Measurements from ENCODE around the gene CCDC146.
"Not testable (repeated sequence)": the region's sequence is repeated elsewhere in the genome, so short reads cannot be mapped to it uniquely, and the experiment has no call there.

CCDC146 gene

GRCh38 chr7:77152232-77152631 is 29.8 kb downstream of the CCDC146 start:
- DNase-seq, result not testable (repeated sequence)

- not testable (repeated sequence) for DNase-seq
These were observed 32.6 kb downstream of the CCDC146 start for GRCh38 chr7:77154917-77155464.

DNA sequence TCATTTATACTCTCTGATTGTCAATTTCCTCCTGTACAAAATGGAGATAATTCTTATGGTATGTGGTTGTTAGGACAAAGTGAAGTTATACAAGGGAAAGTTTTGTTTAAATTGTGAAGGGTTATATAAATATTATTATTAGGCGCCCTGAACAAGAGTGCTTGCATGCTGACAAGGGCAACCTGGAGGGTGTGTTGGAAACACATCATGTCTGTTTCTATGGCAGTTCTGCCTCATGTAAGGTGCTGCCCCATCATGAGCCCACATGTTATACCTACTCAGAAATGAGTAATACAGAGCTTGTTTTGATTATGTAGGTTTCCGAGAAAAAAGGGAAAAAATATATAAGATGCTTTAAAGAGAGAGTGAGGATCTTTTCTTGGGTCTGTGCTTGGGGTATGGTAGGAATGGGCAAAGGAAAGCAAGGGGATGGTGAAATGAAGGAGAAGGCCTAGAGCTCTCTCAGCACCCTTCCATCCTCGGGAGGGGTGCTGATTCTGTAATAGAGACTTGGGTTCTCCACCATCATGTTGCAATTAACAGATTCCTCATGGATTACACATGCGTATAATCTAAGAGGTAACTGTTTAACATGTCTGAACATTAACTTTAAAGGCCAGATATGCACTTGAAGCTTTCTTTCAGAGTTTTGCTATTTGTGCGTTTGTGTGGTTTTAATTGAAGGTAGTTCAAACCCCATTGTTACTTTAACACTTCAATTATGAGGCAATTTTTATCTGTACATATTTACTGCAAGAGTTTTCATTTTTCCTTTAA is 33.4 kb downstream of the CCDC146 start:
- not testable (repeated sequence) for DNase-seq

DNA sequence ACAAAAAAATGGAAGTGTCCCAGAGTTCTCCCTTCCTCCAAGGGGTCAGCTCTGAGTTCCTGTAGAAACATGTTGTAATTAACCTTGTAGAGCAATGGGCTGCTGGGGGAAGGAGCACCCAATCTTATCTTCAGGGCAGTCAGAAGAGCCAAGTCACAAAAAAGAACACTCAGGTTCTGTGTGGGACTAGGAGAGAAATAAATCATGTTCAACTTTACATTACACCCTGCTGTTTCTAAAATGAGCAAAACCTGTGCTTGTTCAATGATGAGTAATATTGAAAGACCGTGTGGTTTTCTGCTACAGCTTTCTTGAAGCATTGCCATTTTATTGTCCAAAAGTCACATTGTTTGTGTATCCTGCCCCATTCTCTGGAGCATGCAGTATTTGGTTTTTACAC is 34.6 kb downstream of the CCDC146 start:
- not testable (repeated sequence) for DNase-seq

- DNase-seq, result no peak
These were observed 35.0 kb downstream of the CCDC146 start for GRCh38 chr7:77157446-77157845.

- DNase-seq, result not testable (repeated sequence)
These were observed 48.7 kb downstream of the CCDC146 start for GRCh38 chr7:77171073-77171472.

DNA sequence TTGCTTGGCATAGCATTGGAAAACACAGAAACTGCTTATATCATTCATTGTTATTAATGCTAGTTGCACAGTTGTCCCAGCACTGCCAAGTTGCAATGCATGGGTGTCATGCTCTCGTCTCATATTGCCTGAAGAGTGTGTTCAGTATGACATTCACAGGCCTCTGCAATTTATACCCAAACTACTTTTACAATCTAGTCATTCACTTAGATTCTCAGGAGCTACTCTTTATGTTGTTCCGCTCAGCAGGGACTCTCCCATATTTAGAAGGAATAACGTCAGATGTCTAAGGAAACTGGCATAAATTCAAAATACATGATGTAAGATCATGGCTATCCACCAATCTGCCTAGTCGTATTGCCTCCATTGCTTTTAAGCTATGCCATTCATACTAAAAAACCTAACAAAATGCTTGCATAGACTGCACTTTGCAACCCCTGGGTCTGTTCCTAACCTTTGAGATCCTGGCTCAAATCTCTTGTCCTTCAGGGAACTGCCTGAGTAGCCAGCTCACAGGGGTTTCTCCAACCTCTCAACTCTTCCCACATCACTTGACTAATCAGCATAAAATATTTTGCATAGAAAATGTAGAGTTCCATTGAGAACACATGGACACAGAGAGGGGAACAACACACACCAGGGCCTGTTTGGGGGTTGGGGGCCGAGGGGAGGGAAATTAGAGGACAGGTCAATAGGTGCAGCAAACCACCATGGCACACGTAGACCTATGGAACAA is 50.2 kb downstream of the CCDC146 start:
- DNase-seq, result not testable (repeated sequence)

- DNase-seq, result not testable (repeated sequence)
These were observed 52.0 kb downstream of the CCDC146 start for GRCh38 chr7:77174418-77174817.

DNA sequence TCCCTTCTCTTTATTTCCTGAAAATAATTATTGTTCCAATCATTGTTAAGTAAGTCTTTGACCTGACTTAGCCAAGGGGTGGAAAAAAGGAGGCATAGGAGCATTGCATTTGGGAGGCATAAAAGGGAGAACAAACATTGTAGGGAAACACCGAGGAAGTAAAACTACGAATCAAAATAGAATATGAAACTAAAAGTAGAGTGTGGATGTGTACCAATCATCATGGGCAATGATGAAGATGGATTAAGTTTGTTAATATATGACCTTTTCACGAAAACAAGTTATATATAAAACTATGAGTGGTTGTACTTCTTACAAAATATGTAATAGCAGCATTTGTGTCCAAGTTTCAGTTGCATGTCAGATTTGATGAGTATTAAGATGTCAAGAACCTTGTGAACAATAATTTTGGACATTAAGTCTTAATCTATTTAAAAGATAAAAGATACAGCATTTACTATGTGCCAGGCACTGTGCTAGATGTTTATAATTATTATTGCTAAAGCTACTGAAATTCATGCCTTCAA is 52.9 kb downstream of the CCDC146 start:
- not testable (repeated sequence) for DNase-seq

- DNase-seq, result not testable (repeated sequence)
These were observed 55.0 kb downstream of the CCDC146 start for GRCh38 chr7:77177321-77177904.

- DNase-seq, result not testable (repeated sequence)
These were observed 55.6 kb downstream of the CCDC146 start for GRCh38 chr7:77178024-77178423.

DNA sequence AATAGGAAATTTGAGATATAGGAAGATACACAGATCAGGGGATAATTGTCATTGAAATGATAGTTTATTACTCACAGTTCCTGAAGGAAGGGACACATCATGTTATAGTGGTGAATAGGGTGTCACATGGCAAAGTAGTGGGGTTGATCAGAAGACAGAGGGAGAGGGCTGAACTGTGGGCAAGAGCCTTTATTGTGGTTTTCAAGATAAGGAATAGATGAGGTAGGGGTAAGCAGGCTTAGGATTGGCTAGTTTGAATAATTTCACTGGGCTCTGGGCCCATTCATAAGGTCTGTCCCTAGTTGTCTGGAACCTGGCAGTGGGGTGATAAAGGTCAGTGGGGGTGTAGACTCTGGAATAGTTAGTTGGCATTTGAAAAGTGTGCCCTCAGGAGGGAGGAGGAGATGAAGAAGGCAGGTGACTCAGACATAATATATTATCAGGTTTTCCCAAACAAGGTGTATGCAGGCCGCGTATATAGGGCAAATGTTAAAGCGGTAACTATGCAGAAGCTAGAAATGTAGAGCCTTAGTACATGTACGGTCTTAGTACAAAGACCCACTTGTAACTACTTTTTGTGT is 58.7 kb downstream of the CCDC146 start:
- no peak for DNase-seq

DNA sequence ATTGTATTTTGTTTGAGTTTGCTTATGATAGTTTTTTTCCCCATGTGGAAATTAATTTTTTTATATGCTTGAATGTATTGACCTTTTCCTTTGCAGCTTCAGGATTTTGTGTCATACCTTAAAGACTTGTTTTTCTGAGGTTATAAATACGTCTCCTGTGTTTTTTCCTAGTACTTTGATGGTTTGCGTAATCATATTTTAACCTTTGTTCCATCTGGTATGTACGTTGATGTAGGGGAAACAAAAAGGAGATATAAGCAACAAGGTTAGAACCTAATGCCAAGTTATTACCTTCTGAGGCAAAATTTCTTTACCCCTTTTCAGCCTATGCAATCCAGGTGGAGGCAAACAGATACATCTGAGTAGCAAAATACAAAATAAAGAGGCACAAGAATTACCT is 59.3 kb downstream of the CCDC146 start:
- DNase-seq, result no peak

DNA sequence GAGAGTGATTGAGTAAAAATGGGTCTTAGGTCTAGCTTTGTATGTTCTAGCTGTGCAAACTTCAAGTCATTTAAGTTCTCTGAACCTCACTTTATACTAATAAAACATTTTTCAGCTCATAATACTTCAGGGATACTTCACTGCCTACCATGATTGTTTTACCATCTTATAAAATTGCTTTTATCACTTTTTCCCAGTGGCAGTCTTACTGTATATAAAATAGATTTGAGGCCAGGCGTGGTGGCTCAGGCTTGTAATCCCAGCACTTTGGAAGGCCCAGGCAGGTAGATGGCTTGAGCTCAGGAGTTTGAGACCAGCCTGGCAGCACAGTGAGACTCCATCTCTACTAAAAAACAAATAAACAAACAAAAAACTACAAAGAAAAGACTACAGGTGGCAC is 59.8 kb downstream of the CCDC146 start:
- DNase-seq, result no peak

- DNase-seq, result no peak
These were observed 62.0 kb downstream of the CCDC146 start for GRCh38 chr7:77184463-77184862.

GRCh38 chr7:77184990-77185389 is 62.6 kb downstream of the CCDC146 start:
- no peak for DNase-seq

- no peak for DNase-seq
These were observed 63.5 kb downstream of the CCDC146 start for GRCh38 chr7:77185866-77186265.

GRCh38 chr7:77188731-77189437 is 66.5 kb downstream of the CCDC146 start:
- peak in 2 of 56 donors; percentile 1 to 3 for DNase-seq

- DNase-seq, result no peak
These were observed 74.7 kb downstream of the CCDC146 start for GRCh38 chr7:77197141-77197540.
